ENCODE results near the gene FMO4.

GRCh38 chr1:171366085-171366484 is 52.1 kb downstream of the FMO4 start:
- TF ChIP-seq EZH2phosphoT487 (IDR thresholded peaks at IDR 0.05; ENCODE audit: low read length) (no peak), CTCF (IDR thresholded peaks at IDR 0.05; ENCODE audit: low read length) (no peak), EZH2 (optimal IDR thresholded peaks at IDR 0.05; ENCODE audit: low read depth, low read length) (no peak)
